T-helper 1 cell treated with Interleukin-12 subunit alpha and Interleukin-12 subunit beta and Interleukin-4 antibody, amounts not matched to agents 30 μg/mL and 1 μg/mL, for 36 hours (primary cell): ENCODE results near the gene U2AF1L4.

Experiments
- H3K27ac Mint-ChIP-seq: one replicate; pipeline ENCODE4 v1.8.0; 2021; ENCODE audit warnings: mild to moderate bottlenecking, mixed read lengths
- H3K27me3 Mint-ChIP-seq: one replicate; pipeline ENCODE4 v1.8.0; 2021; ENCODE audit warnings: low read depth, mixed read lengths
- H3K36me3 Mint-ChIP-seq: one replicate; pipeline ENCODE4 v1.8.0; 2021; ENCODE audit warnings: low read depth, mixed read lengths
- H3K4me1 Mint-ChIP-seq: one replicate; pipeline ENCODE4 v1.8.0; 2021; ENCODE audit warnings: low read depth, mixed read lengths
- H3K4me3 Mint-ChIP-seq: one replicate; pipeline ENCODE4 v1.8.0; 2021; ENCODE audit warnings: mild to moderate bottlenecking, moderate library complexity, mixed read lengths
- H3K9me3 Mint-ChIP-seq: one replicate; pipeline ENCODE4 v1.8.0; 2021; ENCODE audit warnings: mixed read lengths

U2AF1L4 gene

DNA sequence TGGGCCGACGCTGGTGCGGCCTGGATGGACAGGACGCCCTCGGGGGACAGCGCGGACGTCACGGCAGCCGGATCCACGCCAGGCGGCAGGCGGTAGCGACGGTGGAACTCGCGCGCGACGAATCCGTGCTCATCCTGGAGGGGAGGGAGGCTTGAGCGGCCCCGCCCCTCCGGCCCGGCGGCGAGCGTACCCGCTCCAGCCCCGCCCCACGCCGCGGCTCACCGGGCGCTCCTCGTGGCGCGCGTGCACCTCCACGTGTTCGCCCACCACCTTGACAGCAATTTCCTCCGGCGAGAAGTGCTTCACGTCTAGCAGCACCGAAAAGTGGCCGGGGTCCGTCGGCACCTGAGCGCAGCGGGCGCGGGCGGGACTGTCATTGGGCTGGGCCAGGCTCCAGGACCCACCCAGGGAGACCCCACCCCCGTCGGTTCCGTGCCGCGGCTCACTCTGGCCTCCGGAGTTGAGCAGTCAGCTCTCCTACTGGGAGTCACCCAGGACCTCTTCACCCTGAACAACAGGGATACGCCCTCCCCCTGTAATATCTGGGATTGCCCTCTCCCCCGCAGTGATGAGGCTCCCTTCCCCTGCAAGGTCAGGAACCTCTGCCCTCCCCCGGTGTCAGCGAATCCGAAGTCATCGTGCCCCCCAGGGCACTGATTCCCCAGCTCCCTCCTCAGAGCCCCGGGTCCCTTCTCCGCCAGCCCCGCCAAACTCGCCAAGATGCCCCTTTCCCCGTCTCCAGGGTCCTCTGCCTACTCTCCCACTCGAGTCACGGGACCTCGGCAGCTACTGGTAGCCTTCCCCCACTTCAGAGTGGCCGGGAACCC is 10.5 kb upstream of the U2AF1L4 start:
- no peaks in the 10 kb centered on the region for H3K27me3 Mint-ChIP-seq
- H3K9me3 Mint-ChIP-seq: no peaks in the 10 kb centered on the region
- H3K4me1 Mint-ChIP-seq: peaks cover 24% of the 10 kb centered on the region
- H3K27ac Mint-ChIP-seq: peak overlapping the region; percentile 62
- H3K36me3 Mint-ChIP-seq: peaks cover 22% of the 10 kb centered on the region
- peak overlapping the region; percentile 29 for H3K4me3 Mint-ChIP-seq

DNA sequence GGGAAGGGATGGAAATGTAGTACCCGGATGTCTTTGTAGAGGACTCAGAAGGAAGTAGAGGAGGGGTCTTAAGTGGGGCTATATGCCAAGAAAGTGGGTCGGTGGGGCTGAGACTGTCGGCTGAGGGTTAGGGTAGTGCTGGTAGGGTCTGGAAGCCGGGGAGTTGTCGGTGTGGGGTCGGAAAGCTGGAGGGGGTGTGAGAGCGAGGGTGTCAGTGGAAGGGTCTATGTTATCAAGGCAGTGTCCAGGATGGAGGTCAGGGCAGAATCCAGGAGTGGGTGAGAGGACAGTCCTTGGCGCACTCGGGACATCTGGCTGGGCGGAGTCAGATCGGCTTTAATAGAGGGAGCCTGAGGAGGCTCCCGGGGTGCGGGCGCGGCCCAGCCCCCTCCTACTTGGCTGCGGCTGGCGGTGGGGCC is 9.9 kb upstream of the U2AF1L4 start:
- H3K27me3 Mint-ChIP-seq: no peaks in the 10 kb centered on the region
- H3K27ac Mint-ChIP-seq: no peak overlapping the region

GRCh38 chr19:35754370-35755130 is 9.3 kb upstream of the U2AF1L4 start:
- Mint-ChIP-seq H3K27ac (no peak overlapping the region), H3K36me3 (peaks cover 22% of the 10 kb centered on the region), H3K27me3 (no peaks in the 10 kb centered on the region), H3K4me1 (peaks cover 28% of the 10 kb centered on the region), H3K4me3 (peak overlapping the region; percentile 28), H3K9me3 (no peaks in the 10 kb centered on the region)

More for the DNA sequence above, 9.9 kb upstream of the U2AF1L4 start:
- peaks cover 22% of the 10 kb centered on the region for H3K36me3 Mint-ChIP-seq
- peaks cover 24% of the 10 kb centered on the region for H3K4me1 Mint-ChIP-seq
- no peaks in the 10 kb centered on the region for H3K9me3 Mint-ChIP-seq
- peak overlapping the region; percentile 57 for H3K4me3 Mint-ChIP-seq

DNA sequence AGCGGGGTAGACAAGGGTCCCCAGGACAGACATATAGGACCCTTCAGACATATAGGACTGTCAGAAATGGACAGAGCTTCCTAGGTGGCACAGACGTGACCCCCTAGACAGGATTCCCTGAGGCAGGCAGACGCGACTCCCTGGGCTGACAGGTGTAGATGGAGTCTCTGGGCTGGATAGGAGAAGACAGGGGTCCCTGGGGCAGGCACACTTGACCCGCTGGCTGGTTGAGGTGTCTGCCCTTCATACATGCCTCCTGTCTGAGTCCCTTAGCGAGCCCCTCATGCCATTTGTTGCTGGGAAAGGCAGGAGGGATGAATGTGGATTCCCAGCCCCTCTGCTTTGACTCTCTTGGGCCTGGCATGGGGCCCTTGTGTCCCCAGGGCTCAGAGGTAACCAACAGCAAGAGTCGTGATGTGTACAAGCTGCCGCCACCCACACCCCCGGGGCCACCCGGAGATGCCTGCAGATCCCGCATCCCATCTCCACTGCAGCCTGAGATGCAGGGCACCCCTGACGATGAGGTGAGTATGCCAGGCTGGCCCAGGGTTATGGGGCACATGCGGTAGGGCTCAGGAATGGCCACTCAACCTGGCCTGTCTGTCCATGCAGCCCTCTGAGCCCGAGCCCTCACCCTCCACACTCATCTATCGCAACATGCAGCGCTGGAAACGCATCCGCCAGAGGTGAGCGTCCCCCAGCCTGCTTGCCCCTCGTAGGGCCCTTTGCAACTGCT is 8.6 kb upstream of the U2AF1L4 start:
- no peak overlapping the region for H3K4me3 Mint-ChIP-seq

DNA sequence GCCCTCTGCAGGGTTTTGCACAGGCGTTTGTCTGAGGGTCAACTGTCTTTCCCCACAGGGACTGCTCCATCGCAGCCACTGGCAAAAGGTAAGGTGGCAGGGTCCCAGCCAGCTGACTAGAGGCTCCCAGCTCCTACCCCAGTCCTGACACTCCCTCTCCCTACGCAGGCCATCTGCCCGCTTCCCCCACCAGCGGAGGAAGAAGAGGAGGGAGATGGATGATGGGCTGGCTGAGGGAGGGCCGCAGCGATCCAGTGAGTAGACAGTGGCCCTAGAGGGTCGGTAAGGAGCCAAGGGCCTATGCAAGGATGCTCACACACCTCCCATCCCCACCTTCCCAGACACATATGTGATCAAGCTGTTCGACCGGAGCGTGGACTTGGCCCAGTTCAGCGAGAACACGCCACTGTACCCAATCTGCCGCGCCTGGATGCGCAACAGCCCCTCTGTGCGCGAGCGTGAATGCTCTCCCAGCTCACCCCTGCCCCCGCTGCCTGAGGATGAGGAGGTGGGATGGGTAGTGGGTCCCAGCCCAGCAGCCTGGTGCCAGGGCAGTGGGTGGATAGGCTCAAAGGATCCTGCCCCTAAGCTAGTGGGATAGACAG is 7.6 kb upstream of the U2AF1L4 start:
- Mint-ChIP-seq H3K9me3 (no peaks in the 10 kb centered on the region), H3K4me1 (peaks cover 30% of the 10 kb centered on the region), H3K27ac (no peak overlapping the region), H3K4me3 (no peak overlapping the region), H3K36me3 (peaks cover 21% of the 10 kb centered on the region), H3K27me3 (no peaks in the 10 kb centered on the region)

More for the DNA sequence above, 8.6 kb upstream of the U2AF1L4 start:
- Mint-ChIP-seq H3K36me3 (peaks cover 22% of the 10 kb centered on the region), H3K9me3 (no peaks in the 10 kb centered on the region), H3K4me1 (peaks cover 26% of the 10 kb centered on the region), H3K27me3 (no peaks in the 10 kb centered on the region), H3K27ac (no peak overlapping the region)

- H3K36me3 Mint-ChIP-seq: peaks cover 21% of the 10 kb centered on the region
- no peak overlapping the region for H3K4me3 Mint-ChIP-seq
- peaks cover 32% of the 10 kb centered on the region for H3K4me1 Mint-ChIP-seq
- H3K27me3 Mint-ChIP-seq: no peaks in the 10 kb centered on the region
- H3K9me3 Mint-ChIP-seq: no peaks in the 10 kb centered on the region
- H3K27ac Mint-ChIP-seq: no peak overlapping the region
Observed at GRCh38 chr19:35751839-35752745, 6.9 kb upstream of the U2AF1L4 start.

GRCh38 chr19:35750167-35750566 is 4.9 kb upstream of the U2AF1L4 start:
- no peak overlapping the region for H3K27ac Mint-ChIP-seq
- H3K4me1 Mint-ChIP-seq: peaks cover 27% of the 10 kb centered on the region
- H3K36me3 Mint-ChIP-seq: peaks cover 19% of the 10 kb centered on the region
- H3K9me3 Mint-ChIP-seq: no peaks in the 10 kb centered on the region
- no peaks in the 10 kb centered on the region for H3K27me3 Mint-ChIP-seq
- H3K4me3 Mint-ChIP-seq: peak overlapping the region; percentile 32

GRCh38 chr19:35748106-35749020 is 3.1 kb upstream of the U2AF1L4 start, which contains the start of gene LIN37:
TSS of gene LIN37 (plus strand) at chr19:35748576. CDS start at chr19:35748725, 149 bp downstream.
- peaks cover 26% of the 10 kb centered on the region for H3K4me1 Mint-ChIP-seq
- H3K36me3 Mint-ChIP-seq: peaks cover 9% of the 10 kb centered on the region
- peak within 1 kb of the TSS; percentile 93 for H3K27ac Mint-ChIP-seq
- H3K4me3 Mint-ChIP-seq: peak within 1 kb of the TSS; percentile 96
- H3K9me3 Mint-ChIP-seq: no peaks in the 10 kb centered on the region
- H3K27me3 Mint-ChIP-seq: no peaks in the 10 kb centered on the region

- H3K27ac Mint-ChIP-seq: peak overlapping the region; percentile 93
Observed at GRCh38 chr19:35746531-35746930, 1.3 kb upstream of the U2AF1L4 start.

DNA sequence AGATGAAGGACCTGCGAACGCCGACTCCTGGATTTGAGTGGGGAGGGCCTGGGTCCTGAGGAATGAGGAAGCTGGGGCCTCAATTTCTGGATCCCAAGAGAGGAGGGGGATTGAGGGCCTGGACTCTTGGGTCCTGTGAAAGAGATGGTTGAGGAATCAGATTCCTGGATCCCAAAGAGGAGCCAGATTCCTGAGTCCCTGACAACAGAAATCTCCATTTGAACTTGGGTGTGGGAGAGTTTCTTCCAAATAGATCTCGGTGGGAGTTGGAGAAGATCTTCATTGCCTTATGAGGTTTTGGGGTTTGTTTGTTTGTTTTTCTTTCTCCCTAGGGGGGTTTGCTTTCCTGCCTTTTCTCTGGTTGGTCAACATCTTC is 857 bp upstream of the U2AF1L4 start:
- Mint-ChIP-seq H3K36me3 (peaks cover 12% of the 10 kb centered on the region), H3K4me1 (peaks cover 36% of the 10 kb centered on the region), H3K27me3 (no peaks in the 10 kb centered on the region), H3K4me3 (peak overlapping the region; percentile 92), H3K9me3 (no peaks in the 10 kb centered on the region), H3K27ac (peak overlapping the region; percentile 93)

More at GRCh38 chr19:35746531-35746930, 1.3 kb upstream of the U2AF1L4 start:
- peaks cover 36% of the 10 kb centered on the region for H3K4me1 Mint-ChIP-seq
- no peaks in the 10 kb centered on the region for H3K27me3 Mint-ChIP-seq
- H3K9me3 Mint-ChIP-seq: no peaks in the 10 kb centered on the region
- H3K4me3 Mint-ChIP-seq: peak overlapping the region; percentile 92
- peaks cover 12% of the 10 kb centered on the region for H3K36me3 Mint-ChIP-seq

DNA sequence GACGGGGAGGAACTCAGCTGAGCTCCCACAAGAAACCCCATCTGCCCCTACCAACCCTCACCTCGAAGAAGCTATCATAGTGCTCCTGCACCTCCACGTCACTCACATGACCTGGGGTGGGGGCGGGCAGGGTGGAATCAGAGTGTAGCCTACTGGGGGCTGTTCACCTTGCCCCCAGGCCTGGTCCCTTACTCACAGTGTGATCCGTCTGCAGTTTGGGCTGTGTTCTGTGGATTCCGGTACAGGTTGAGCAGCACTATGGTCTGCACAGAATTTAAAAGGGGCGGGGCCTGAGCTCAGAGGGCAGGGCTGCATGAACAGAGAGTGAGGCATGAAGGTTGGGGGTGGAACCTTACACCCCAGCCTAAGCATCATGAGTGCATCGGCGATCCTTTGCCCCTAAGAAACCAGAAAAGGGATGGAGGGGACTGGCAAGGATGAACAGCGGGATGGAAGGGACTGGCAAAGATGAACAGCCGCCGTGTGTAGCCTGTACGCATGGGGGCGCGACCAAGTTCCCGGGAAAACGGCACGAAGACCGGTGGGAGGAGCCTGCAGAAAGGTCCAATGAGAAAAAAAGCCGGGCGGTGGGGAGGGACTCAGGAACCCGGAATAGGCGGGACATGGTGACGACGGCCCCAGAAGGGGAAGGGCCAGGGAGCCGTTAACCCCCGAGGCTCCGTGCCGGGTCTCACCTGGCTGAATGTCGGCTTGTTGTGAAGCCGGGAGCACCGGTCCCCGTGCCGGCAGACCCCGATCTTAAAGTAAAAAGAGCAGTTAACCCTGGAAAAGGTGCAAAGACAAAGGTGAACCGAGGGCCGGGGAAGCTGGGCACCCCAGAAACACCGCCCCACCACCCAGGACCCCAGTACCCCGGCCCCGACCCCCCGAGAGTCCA is 539 bp downstream of the U2AF1L4 start:
- H3K9me3 Mint-ChIP-seq: no peaks in the 10 kb centered on the region
- H3K4me1 Mint-ChIP-seq: peaks cover 36% of the 10 kb centered on the region
- peak overlapping the region; percentile 92 for H3K4me3 Mint-ChIP-seq
- peak overlapping the region; percentile 93 for H3K27ac Mint-ChIP-seq
- H3K36me3 Mint-ChIP-seq: peaks cover 12% of the 10 kb centered on the region
- no peaks in the 10 kb centered on the region for H3K27me3 Mint-ChIP-seq
